Measurements from ENCODE around the gene LDLR.
"Not testable (repeated sequence)": the region's sequence is repeated elsewhere in the genome, so short reads cannot be mapped to it uniquely, and the experiment has no call there.

- TF ChIP-seq POLR2AphosphoS5, CTCF, POLR2A (IDR thresholded peaks at IDR 0.05): not testable (repeated sequence)
Observed at GRCh38 chr19:11179145-11179465, 89.8 kb downstream of the LDLR start.

All from transverse colon (tissue), 4 donors.